Activated CD4-positive, alpha-beta T cell treated with anti-CD3 and anti-CD28 coated beads for 36 hours (primary cell): ENCODE results near the gene HSPG2. TPM values are rescaled to one million over a fixed set of nuclear protein-coding genes. Genes with fewer than 3 reads are reported as not detected.

Experiments
- ATAC-seq: fragments of 200-7000 bp; cut with Tn5 transposase; one replicate; pipeline ENCODE4 v1.10.0; 2021; ENCODE audit warnings: mild to moderate bottlenecking, moderate library complexity
- CTCF ChIA-PET: fragments of 350-600 bp; sonication (Branson Sonifier 250); formaldehyde crosslinking; loops from one replicate; lab custom pipeline; 2021; ENCODE audit warnings: antibody characterized with exemption; lab: Charles Lee
- POLR2A ChIA-PET: fragments of 350-600 bp; sonication (Branson Sonifier 250); formaldehyde crosslinking; loops from one replicate; lab custom pipeline; 2021; ENCODE audit warnings: antibody characterized with exemption, inconsistent platforms; lab: Charles Lee
- DNase-seq: peaks from one replicate; pipeline ENCODE4 v3.0.0-alpha.2; 2020
- H3K27ac Mint-ChIP-seq: one replicate; pipeline ENCODE4 v1.8.0; 2021; ENCODE audit warnings: mixed read lengths
- H3K27me3 Mint-ChIP-seq: one replicate; pipeline ENCODE4 v1.8.0; 2021; ENCODE audit warnings: mixed read lengths
- H3K36me3 Mint-ChIP-seq: one replicate; pipeline ENCODE4 v1.8.0; 2021; ENCODE audit warnings: low read depth, mixed read lengths
- H3K4me1 Mint-ChIP-seq: one replicate; pipeline ENCODE4 v1.8.0; 2021; ENCODE audit warnings: mixed read lengths
- H3K4me3 Mint-ChIP-seq: one replicate; pipeline ENCODE4 v1.8.0; 2021; ENCODE audit warnings: mild to moderate bottlenecking, moderate library complexity, mixed read lengths
- H3K9me3 Mint-ChIP-seq: one replicate; pipeline ENCODE4 v1.8.0; 2021; ENCODE audit warnings: low read depth, mixed read lengths
- intact Hi-C, 2 experiments: fragments of 100-400 bp; cut with DNase I in 1 of 2; cut with micrococcal nuclease in 1 of 2; formaldehyde crosslinking; loops; one replicate each; pipeline versions ENCODE4 v1.14.2 to v1.15.1; 2022 to 2024; cut with DNase I, micrococcal nuclease
- total RNA-seq, 2 experiments: library from RNA; stranded (reverse); gene quantifications; one replicate each; pipeline ENCODE4 v1.2.3, GENCODE V29; 2021

HSPG2 gene
- total RNA-seq, 2 experiments from 2014 or later: 19.6 to 20.6 TPM

GRCh38 chr1:21871943-21872342 lies 65.2 kb downstream of the HSPG2 start:
- ChIA-PET CTCF (no interaction called here), POLR2A (no interaction called here)
- intact Hi-C loops: no loop called here
- Mint-ChIP-seq H3K9me3 (no peaks in the 10 kb centered on the region), H3K36me3 (no peaks in the 10 kb centered on the region), H3K4me3 (no peak overlapping the region), H3K27me3 (no peaks in the 10 kb centered on the region), H3K27ac (no peak overlapping the region), H3K4me1 (peaks cover 3% of the 10 kb centered on the region)
- no peak for DNase-seq
- no peak for ATAC-seq

GRCh38 chr1:21870611-21871010 lies 66.5 kb downstream of the HSPG2 start:
- CTCF ChIA-PET: interaction anchor here (0.6 kb wide), 1 partner anchor 1069 kb away, joined by 4 read pairs; no protein-coding TSS in a partner anchor
- intact Hi-C loops: no loop called here
- no peak for DNase-seq
- Mint-ChIP-seq H3K4me3 (no peak overlapping the region), H3K27me3 (no peaks in the 10 kb centered on the region), H3K9me3 (no peaks in the 10 kb centered on the region), H3K27ac (no peak overlapping the region), H3K36me3 (no peaks in the 10 kb centered on the region), H3K4me1 (peaks cover 3% of the 10 kb centered on the region)
- ATAC-seq: no peak
- POLR2A ChIA-PET: no interaction called here

- no peak overlapping the region for H3K4me3 Mint-ChIP-seq
- no peak for ATAC-seq
- no peak for DNase-seq
- H3K36me3 Mint-ChIP-seq: no peaks in the 10 kb centered on the region
- H3K9me3 Mint-ChIP-seq: no peaks in the 10 kb centered on the region
- H3K27ac Mint-ChIP-seq: no peak overlapping the region
- intact Hi-C loops: no loop called here
- H3K27me3 Mint-ChIP-seq: no peaks in the 10 kb centered on the region
- ChIA-PET CTCF (interaction anchor here (0.8 kb wide), 1 partner anchor 278 kb away, joined by 3 read pairs; no protein-coding TSS in a partner anchor), POLR2A (no interaction called here)
- peaks cover 3% of the 10 kb centered on the region for H3K4me1 Mint-ChIP-seq
These were observed 67.4 kb downstream of the HSPG2 start for GRCh38 chr1:21869620-21870121.

- Mint-ChIP-seq H3K4me3 (no peak overlapping the region), H3K4me1 (peaks cover 3% of the 10 kb centered on the region), H3K27ac (no peak overlapping the region), H3K9me3 (no peaks in the 10 kb centered on the region), H3K36me3 (no peaks in the 10 kb centered on the region), H3K27me3 (no peaks in the 10 kb centered on the region)
- intact Hi-C loops: no loop called here
- no peak for ATAC-seq
- ChIA-PET POLR2A (no interaction called here), CTCF (interaction anchor here (0.8 kb wide), 1 partner anchor 277 kb away, joined by 3 read pairs; no protein-coding TSS in a partner anchor)
- no peak for DNase-seq
These were observed 68.1 kb downstream of the HSPG2 start for GRCh38 chr1:21868941-21869454.

- Mint-ChIP-seq H3K36me3 (no peaks in the 10 kb centered on the region), H3K27me3 (no peaks in the 10 kb centered on the region), H3K27ac (no peak overlapping the region), H3K4me3 (no peak overlapping the region), H3K4me1 (peaks cover 3% of the 10 kb centered on the region), H3K9me3 (no peaks in the 10 kb centered on the region)
- intact Hi-C loops: no loop called here
- ChIA-PET CTCF (no interaction called here), POLR2A (no interaction called here)
- no peak for ATAC-seq
- DNase-seq: no peak
These were observed 68.6 kb downstream of the HSPG2 start for GRCh38 chr1:21868482-21868881.

GRCh38 chr1:21867451-21867996 lies 69.6 kb downstream of the HSPG2 start:
- Mint-ChIP-seq H3K36me3 (no peaks in the 10 kb centered on the region), H3K4me1 (peaks cover 3% of the 10 kb centered on the region), H3K9me3 (no peaks in the 10 kb centered on the region), H3K4me3 (no peak overlapping the region), H3K27ac (no peak overlapping the region), H3K27me3 (no peaks in the 10 kb centered on the region)
- intact Hi-C loops: no loop called here
- no peak for ATAC-seq
- POLR2A ChIA-PET: interaction anchor here (0.5 kb wide), 1 partner anchor 32 kb away, joined by 3 read pairs; no protein-coding TSS in a partner anchor
- CTCF ChIA-PET: no interaction called here
- DNase-seq: no peak

GRCh38 chr1:21866707-21867043 lies 70.4 kb downstream of the HSPG2 start:
- ChIA-PET CTCF (no interaction called here), POLR2A (interaction anchor here (0.5 kb wide), 2 partner anchors 31 to 253 kb away, joined by 3 to 4 read pairs; no protein-coding TSS in a partner anchor)
- intact Hi-C loops: no loop called here
- no peak overlapping the region for H3K27ac Mint-ChIP-seq
- H3K27me3 Mint-ChIP-seq: no peaks in the 10 kb centered on the region
- H3K9me3 Mint-ChIP-seq: no peaks in the 10 kb centered on the region
- DNase-seq (no peak), ATAC-seq (no peak)
- peaks cover 4% of the 10 kb centered on the region for H3K36me3 Mint-ChIP-seq
- H3K4me3 Mint-ChIP-seq: no peak overlapping the region
- no peaks in the 10 kb centered on the region for H3K4me1 Mint-ChIP-seq

GRCh38 chr1:21865943-21866706 lies 71.0 kb downstream of the HSPG2 start:
- ChIA-PET POLR2A (interaction anchor here (0.5 kb wide), 1 partner anchor 253 kb away, joined by 4 read pairs; no protein-coding TSS in a partner anchor), CTCF (no interaction called here)
- intact Hi-C loops: no loop called here
- H3K4me3 Mint-ChIP-seq: no peak overlapping the region
- H3K27me3 Mint-ChIP-seq: no peaks in the 10 kb centered on the region
- H3K4me1 Mint-ChIP-seq: no peaks in the 10 kb centered on the region
- DNase-seq (no peak), ATAC-seq (no peak)
- no peak overlapping the region for H3K27ac Mint-ChIP-seq
- H3K36me3 Mint-ChIP-seq: peaks cover 7% of the 10 kb centered on the region
- H3K9me3 Mint-ChIP-seq: no peaks in the 10 kb centered on the region

GRCh38 chr1:21865609-21865942 lies 71.5 kb downstream of the HSPG2 start:
- no peaks in the 10 kb centered on the region for H3K4me1 Mint-ChIP-seq
- ChIA-PET CTCF (no interaction called here), POLR2A (no interaction called here)
- no peak for DNase-seq
- H3K27me3 Mint-ChIP-seq: no peaks in the 10 kb centered on the region
- intact Hi-C loops: no loop called here
- no peak overlapping the region for H3K27ac Mint-ChIP-seq
- no peak for ATAC-seq
- H3K9me3 Mint-ChIP-seq: no peaks in the 10 kb centered on the region
- H3K4me3 Mint-ChIP-seq: no peak overlapping the region
- H3K36me3 Mint-ChIP-seq: peaks cover 8% of the 10 kb centered on the region

GRCh38 chr1:21864730-21865129 lies 72.4 kb downstream of the HSPG2 start:
- no peak for DNase-seq
- Mint-ChIP-seq H3K36me3 (peaks cover 8% of the 10 kb centered on the region), H3K4me3 (no peak overlapping the region), H3K4me1 (no peaks in the 10 kb centered on the region), H3K27ac (no peak overlapping the region), H3K9me3 (no peaks in the 10 kb centered on the region), H3K27me3 (no peaks in the 10 kb centered on the region)
- ChIA-PET CTCF (no interaction called here), POLR2A (no interaction called here)
- ATAC-seq: no peak
- intact Hi-C loops: no loop called here

GRCh38 chr1:21863981-21864380 lies 73.1 kb downstream of the HSPG2 start:
- DNase-seq: no peak
- no peak overlapping the region for H3K4me3 Mint-ChIP-seq
- no peaks in the 10 kb centered on the region for H3K27me3 Mint-ChIP-seq
- ATAC-seq: no peak
- peaks cover 8% of the 10 kb centered on the region for H3K36me3 Mint-ChIP-seq
- H3K9me3 Mint-ChIP-seq: no peaks in the 10 kb centered on the region
- no peak overlapping the region for H3K27ac Mint-ChIP-seq
- intact Hi-C loops: no loop called here
- no peaks in the 10 kb centered on the region for H3K4me1 Mint-ChIP-seq
- CTCF ChIA-PET: no interaction called here
- POLR2A ChIA-PET: no interaction called here
